Measurements from ENCODE around the gene TXNRD3. TPM values are rescaled to one million over a fixed set of nuclear protein-coding genes. Genes with fewer than 3 reads are reported as not detected.

The TXNRD3 gene
- total RNA-seq, 2 donors from 2014 or later: 10.6 to 13.5 TPM

DNA sequence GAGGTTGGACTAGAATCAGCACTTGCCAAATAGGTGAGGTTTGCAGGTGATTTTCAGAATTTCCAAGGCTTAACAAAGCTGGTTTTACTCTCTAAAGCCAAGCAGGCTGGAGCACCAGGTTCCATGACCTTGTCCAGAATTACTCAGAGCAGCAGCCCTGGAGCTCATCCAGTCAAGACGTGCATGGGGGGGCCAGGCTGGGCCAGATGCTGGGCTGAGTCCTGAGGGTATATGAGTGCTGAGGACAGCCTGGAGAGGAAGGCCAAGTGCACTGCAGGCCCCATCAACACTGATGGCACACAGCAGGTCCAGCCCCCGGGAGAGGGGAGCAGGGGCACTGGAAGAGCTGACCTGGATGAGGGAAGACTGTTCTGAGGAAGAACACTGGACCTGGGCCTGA is 3.0 kb upstream of the TXNRD3 start:
- Histone ChIP-seq H3K4me3 (no peak overlapping the region), H3K9me3 (no peaks in the 10 kb centered on the region), H3K36me3 (replicated peaks in 1 of 2; ENCODE audit: insufficient read depth in 1 of 2, low read depth in 2 of 2) (no peaks in the 10 kb centered on the region), H3K4me1 (peaks cover 9% of the 10 kb centered on the region), H3K27me3 (no peaks in the 10 kb centered on the region), H3K27ac (no peak overlapping the region)
- intact Hi-C loops (cut with DNase I): no loop called here
- 68 to 83% methylated on average over 2 of the region's 2 CpGs for WGBS, 2 donors
- no peak for ATAC-seq
- TF ChIP-seq, protein P1, sequence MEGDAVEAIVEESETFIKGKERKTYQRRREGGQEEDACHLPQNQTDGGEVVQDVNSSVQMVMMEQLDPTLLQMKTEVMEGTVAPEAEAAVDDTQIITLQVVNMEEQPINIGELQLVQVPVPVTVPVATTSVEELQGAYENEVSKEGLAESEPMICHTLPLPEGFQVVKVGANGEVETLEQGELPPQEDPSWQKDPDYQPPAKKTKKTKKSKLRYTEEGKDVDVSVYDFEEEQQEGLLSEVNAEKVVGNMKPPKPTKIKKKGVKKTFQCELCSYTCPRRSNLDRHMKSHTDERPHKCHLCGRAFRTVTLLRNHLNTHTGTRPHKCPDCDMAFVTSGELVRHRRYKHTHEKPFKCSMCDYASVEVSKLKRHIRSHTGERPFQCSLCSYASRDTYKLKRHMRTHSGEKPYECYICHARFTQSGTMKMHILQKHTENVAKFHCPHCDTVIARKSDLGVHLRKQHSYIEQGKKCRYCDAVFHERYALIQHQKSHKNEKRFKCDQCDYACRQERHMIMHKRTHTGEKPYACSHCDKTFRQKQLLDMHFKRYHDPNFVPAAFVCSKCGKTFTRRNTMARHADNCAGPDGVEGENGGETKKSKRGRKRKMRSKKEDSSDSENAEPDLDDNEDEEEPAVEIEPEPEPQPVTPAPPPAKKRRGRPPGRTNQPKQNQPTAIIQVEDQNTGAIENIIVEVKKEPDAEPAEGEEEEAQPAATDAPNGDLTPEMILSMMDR (IDR thresholded peaks at IDR 0.05): no peak
- no peak for DNase-seq

DNA sequence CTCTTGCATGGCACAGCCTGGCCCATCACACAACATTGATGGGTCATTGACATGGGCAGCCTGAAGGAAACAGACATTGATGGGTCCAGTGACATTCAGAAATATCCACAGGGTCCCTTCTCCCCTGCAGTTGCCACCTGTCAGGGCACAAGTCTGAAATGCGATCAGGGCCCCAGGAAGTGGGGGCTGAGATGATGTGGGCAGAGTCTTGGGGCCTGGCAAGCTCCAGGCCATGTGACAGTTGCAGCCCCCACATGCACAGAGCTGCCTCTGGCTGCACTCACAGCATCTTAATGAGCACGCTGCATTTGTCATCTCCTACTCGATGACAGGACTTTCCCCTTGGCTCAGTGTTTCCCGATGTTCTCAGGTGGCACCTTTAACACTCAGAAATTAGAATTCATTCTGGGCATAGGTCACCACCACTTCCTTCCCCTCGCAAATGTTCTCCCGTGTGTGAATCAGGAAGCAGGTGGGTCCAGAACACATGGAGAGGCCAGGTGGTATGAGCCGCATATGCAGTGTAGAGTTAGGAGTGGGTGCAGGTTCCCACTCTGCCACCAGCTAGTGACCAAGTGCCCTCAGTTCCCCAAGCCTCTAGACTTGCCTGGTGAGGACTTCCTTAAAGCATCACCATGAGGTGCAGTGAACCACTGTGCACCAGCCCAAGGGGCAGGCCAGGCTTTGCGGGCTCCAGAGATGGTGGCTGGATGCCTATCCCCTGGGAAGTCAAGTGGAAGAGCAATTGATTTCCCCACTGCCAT is 1.6 kb upstream of the TXNRD3 start:
- Histone ChIP-seq H3K27ac (no peak overlapping the region), H3K36me3 (replicated peaks in 1 of 2; ENCODE audit: insufficient read depth in 1 of 2, low read depth in 2 of 2) (no peaks in the 10 kb centered on the region), H3K4me3 (no peak overlapping the region), H3K27me3 (no peaks in the 10 kb centered on the region), H3K4me1 (peaks cover 9% of the 10 kb centered on the region), H3K9me3 (no peaks in the 10 kb centered on the region)
- 75 to 85% methylated on average over 8 of the region's 8 CpGs for WGBS, 2 donors
- intact Hi-C loops (cut with DNase I): no loop called here
- TF ChIP-seq, protein P1 (IDR thresholded peaks at IDR 0.05): no peak
- TF ChIP-seq POLR2A (IDR thresholded peaks at IDR 0.05): no peak
- ATAC-seq (no peak), DNase-seq (no peak)

DNA sequence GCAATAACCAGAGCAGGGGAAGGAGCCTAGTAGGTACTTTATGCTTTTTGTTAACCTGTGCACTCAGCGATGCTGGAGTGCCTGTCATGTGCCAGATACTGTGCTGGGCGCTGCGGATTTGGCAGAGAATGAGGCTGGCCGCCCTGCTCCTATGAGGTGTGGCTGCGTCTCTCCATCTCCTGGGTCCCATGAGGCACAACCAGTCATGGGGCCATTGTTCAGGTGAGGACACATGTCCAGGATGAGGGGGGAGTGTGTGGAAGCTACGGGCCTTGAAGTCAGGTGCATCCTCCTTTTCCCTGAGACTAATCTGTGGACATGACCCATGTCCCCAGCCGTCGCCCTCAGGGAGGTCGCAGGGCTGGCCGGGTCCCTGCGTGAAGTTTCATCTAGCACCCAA is 963 bp upstream of the TXNRD3 start:
- DNase-seq (no peak), ATAC-seq (no peak)
- intact Hi-C loops (cut with DNase I): no loop called here
- no peaks in the 10 kb centered on the region for H3K36me3 ChIP-seq (replicated peaks in 1 of 2; ENCODE audit: insufficient read depth in 1 of 2, low read depth in 2 of 2)
- H3K27me3 ChIP-seq: no peaks in the 10 kb centered on the region
- no peak for TF ChIP-seq POLR2A (IDR thresholded peaks at IDR 0.05)
- TF ChIP-seq, protein P1 (IDR thresholded peaks at IDR 0.05): no peak
- H3K27ac ChIP-seq: no peak overlapping the region
- no peak overlapping the region for H3K4me3 ChIP-seq
- no peaks in the 10 kb centered on the region for H3K9me3 ChIP-seq
- H3K4me1 ChIP-seq: peaks cover 9% of the 10 kb centered on the region
- 76 to 89% methylated on average over 4 to 11 of the region's 11 CpGs for WGBS, 2 donors

DNA sequence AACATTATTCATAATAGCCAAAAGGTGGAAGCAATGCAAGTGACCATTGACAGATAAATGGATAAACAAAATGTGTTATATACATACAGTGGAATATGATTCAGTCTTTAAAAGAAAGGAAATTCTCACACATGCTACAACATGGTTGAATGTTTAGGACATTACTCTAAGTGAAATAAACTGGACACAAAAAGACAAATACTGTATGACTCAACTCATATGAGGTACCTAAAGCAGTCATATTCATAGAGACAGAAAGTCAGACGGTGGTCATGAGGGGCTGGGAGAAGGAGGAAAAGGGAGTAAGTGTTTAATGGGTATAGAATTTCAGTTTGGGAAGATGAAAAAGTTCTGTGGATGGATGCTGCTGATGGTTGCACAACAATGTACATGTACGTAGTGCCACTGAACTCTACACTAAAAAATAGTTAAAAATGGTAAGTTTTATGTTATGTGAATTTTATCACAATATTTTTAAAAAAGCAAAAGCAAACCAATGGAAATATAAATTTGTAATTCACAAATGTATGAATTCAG is 5.3 kb downstream of the TXNRD3 start:
- Histone ChIP-seq H3K4me1 (peaks cover 8% of the 10 kb centered on the region), H3K36me3 (replicated peaks in 1 of 2; ENCODE audit: insufficient read depth in 1 of 2, low read depth in 2 of 2) (no peaks in the 10 kb centered on the region), H3K27ac (no peak overlapping the region), H3K9me3 (no peaks in the 10 kb centered on the region), H3K27me3 (no peaks in the 10 kb centered on the region), H3K4me3 (no peak overlapping the region)
- intact Hi-C loops (cut with DNase I): no loop called here
- DNase-seq (no peak), ATAC-seq (no peak)
- TF ChIP-seq POLR2A (IDR thresholded peaks at IDR 0.05): no peak
- TF ChIP-seq, protein P1 (IDR thresholded peaks at IDR 0.05): no peak
- 77 to 85% methylated on average over 2 of the region's 2 CpGs for WGBS, 2 donors

DNA sequence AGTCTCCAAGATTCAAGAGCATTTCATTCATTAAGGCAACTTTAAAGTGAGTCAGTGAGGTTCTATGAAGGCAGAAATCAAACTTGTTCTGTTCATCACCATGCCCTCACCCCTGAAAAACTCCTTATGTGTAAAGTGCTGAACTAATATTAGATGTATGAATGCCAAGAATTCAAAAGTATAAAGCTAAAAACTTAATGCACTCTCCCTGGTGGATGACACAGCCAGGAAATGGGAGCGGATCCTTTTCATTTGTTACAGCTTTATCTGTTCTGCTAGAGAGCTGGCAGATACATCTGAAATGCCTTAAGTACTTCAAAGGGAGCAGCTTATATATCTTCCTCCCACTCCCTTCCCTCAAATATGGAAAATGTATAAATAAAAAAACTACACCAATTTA is 8.2 kb downstream of the TXNRD3 start:
- no peak overlapping the region for H3K4me3 ChIP-seq
- no peak for ATAC-seq
- H3K27me3 ChIP-seq: no peaks in the 10 kb centered on the region
- WGBS, 2 donors: 91 to 92% methylated on average over 1 of the region's 1 CpG
- H3K4me1 ChIP-seq: peaks cover 3% of the 10 kb centered on the region
- TF ChIP-seq, protein P1 (IDR thresholded peaks at IDR 0.05): no peak
- TF ChIP-seq POLR2A (IDR thresholded peaks at IDR 0.05): no peak
- no peak overlapping the region for H3K27ac ChIP-seq
- DNase-seq: no peak
- intact Hi-C loops (cut with DNase I): no loop called here
- no peaks in the 10 kb centered on the region for H3K9me3 ChIP-seq
- peaks cover 0 to 4% of the 10 kb centered on the region in 2 donors for H3K36me3 ChIP-seq (replicated peaks in 1 of 2; ENCODE audit: insufficient read depth in 1 of 2, low read depth in 2 of 2)
